Skin of body (tissue), 2 donors: Measurements from ENCODE around the gene KLRD1. TPM values are rescaled to one million over a fixed set of nuclear protein-coding genes. Genes with fewer than 3 reads are reported as not detected.
"Not testable (repeated sequence)": the region's sequence is repeated elsewhere in the genome, so short reads cannot be mapped to it uniquely, and the experiment has no call there.

Source experiments
- DNase-seq: peaks from one replicate; lab custom pipeline; 2025; lab: John Stamatoyannopoulos, UW
- total RNA-seq: library from RNA; depleted of rRNA; stranded (reverse); fragments of >200 nt; gene quantifications from one replicate; pipeline ENCODE4 v1.2.3, GENCODE V29; 2014

Gene KLRD1
- total RNA-seq, 1 donor from 2014 or later: 0.79 TPM

GRCh38 chr12:10338470-10338869 lies 30.8 kb downstream of the KLRD1 start:
- not testable (repeated sequence) for DNase-seq

GRCh38 chr12:10339053-10339840 lies 31.6 kb downstream of the KLRD1 start:
- DNase-seq: no peak

- not testable (repeated sequence) for DNase-seq
Observed at GRCh38 chr12:10340946-10341345, 33.3 kb downstream of the KLRD1 start.

- no peak for DNase-seq
Observed at GRCh38 chr12:10341892-10342509, 34.3 kb downstream of the KLRD1 start.

GRCh38 chr12:10351457-10351856 lies 43.8 kb downstream of the KLRD1 start:
- not testable (repeated sequence) for DNase-seq

GRCh38 chr12:10354071-10354470 lies 46.4 kb downstream of the KLRD1 start:
- no peak for DNase-seq

- DNase-seq: no peak
Observed at GRCh38 chr12:10354502-10354901, 46.8 kb downstream of the KLRD1 start.

GRCh38 chr12:10358131-10358530 lies 50.5 kb downstream of the KLRD1 start:
- no peak for DNase-seq

- DNase-seq: no peak
Observed at GRCh38 chr12:10358969-10359368, 51.3 kb downstream of the KLRD1 start.

GRCh38 chr12:10361084-10361483 lies 53.4 kb downstream of the KLRD1 start:
- peak; percentile 20 for DNase-seq

- DNase-seq: no peak
Observed at GRCh38 chr12:10361622-10362021, 54.0 kb downstream of the KLRD1 start.

- no peak for DNase-seq
Observed at GRCh38 chr12:10362325-10362724, 54.7 kb downstream of the KLRD1 start.

GRCh38 chr12:10362828-10363657 lies 55.4 kb downstream of the KLRD1 start:
- no peak for DNase-seq

- no peak for DNase-seq
Observed at GRCh38 chr12:10363658-10363913, 55.9 kb downstream of the KLRD1 start.

- peak; percentile 49 for DNase-seq
Observed at GRCh38 chr12:10363914-10364814, 56.5 kb downstream of the KLRD1 start.

- peak; percentile 75 for DNase-seq
Observed at GRCh38 chr12:10364815-10365622, 57.3 kb downstream of the KLRD1 start.

GRCh38 chr12:10365696-10366405 lies 58.2 kb downstream of the KLRD1 start:
- peak; percentile 27 for DNase-seq

- no peak for DNase-seq
Observed at GRCh38 chr12:10366875-10367274, 59.2 kb downstream of the KLRD1 start.

GRCh38 chr12:10367714-10368113 lies 60.0 kb downstream of the KLRD1 start:
- DNase-seq: not testable (repeated sequence)
